C4-2B (cell line): ENCODE results near the gene PIK3R6.

ENCODE experiments used
- CTCF ChIP-seq: fragments of 450-650 bp; conservative IDR thresholded peaks from 2 replicates; pipeline ENCODE4 v1.5.1; 2017; ENCODE audit warnings: mild to moderate bottlenecking
- ZFX ChIP-seq: fragments of 450-650 bp; IDR thresholded peaks from 2 replicates; pipeline ENCODE4 v1.6.1; 2017

- TF ChIP-seq CTCF (no peak), ZFX (no peak)
Measured at GRCh38 chr17:8838551-8839095, 28.9 kb downstream of the PIK3R6 start.
